Psoas muscle (tissue), 8 donors: ENCODE data around the gene RIPOR3. TPM values are rescaled to one million over a fixed set of nuclear protein-coding genes. Genes with fewer than 3 reads are reported as not detected.
A peak's percentile ranks its signal among the peaks of the same experiment; 100 is the strongest.

ENCODE experiments used
- ATAC-seq, 4 donors: fragments of 200-7000 bp; cut with Tn5 transposase; one replicate each; pipeline ENCODE4 v1.9.1; 2020; ENCODE audit warnings: moderate library complexity in 3 of 4, mild to moderate bottlenecking in 2 of 4
- DNase-seq, 2 donors: peaks; one replicate each; pipeline ENCODE4 v3.0.0-alpha.2; 2020
- H3K27ac ChIP-seq: fragments of 200-600 bp; one replicate; pipeline ENCODE4 v1.8.0; 2022
- H3K27me3 ChIP-seq, 3 donors: fragments of 200-600 bp in 1 of 3; one replicate each; pipeline versions ENCODE4 v1.6.1 to v1.8.0; 2013 to 2022; ENCODE audit warnings: low read length in 2 of 3, mild to moderate bottlenecking in 2 of 3, moderate library complexity in 1 of 3; ENCODE audit not compliant: insufficient read depth in 3 of 3
- H3K36me3 ChIP-seq, 2 donors: fragments of 200-600 bp in 1 of 2; one replicate each; pipeline versions ENCODE4 v1.6.1 to v1.8.0; 2013 to 2022; ENCODE audit warnings: low read depth in 1 of 2, mild to moderate bottlenecking in 1 of 2, moderate library complexity in 1 of 2; ENCODE audit not compliant: insufficient read depth in 1 of 2
- H3K4me1 ChIP-seq: fragments of 200-600 bp; one replicate; pipeline ENCODE4 v1.8.0; 2022
- H3K4me3 ChIP-seq: fragments of 200-600 bp; one replicate; pipeline ENCODE4 v1.8.0; 2022; ENCODE audit warnings: mild to moderate bottlenecking
- H3K9me3 ChIP-seq: fragments of 200-600 bp; one replicate; pipeline ENCODE4 v1.8.0; 2022
- CTCF ChIP-seq: fragments of 200-600 bp; IDR thresholded peaks from one replicate; pipeline ENCODE4 v1.8.0; 2022; ENCODE audit warnings: antibody characterized with exemption
- WGBS, 3 donors: extraction: QIAGEN DNeasy Blood & Tissue Kit; methylation state at CpG; one replicate each; pipeline versions ENCODE4 v1.1.6 to v1.1.7; 2013; 5-methylcytosine and 5-hydroxymethylcytosine counted together
- intact Hi-C, 2 donors: fragments of 100-400 bp; cut with DNase I; formaldehyde crosslinking; loops; one replicate each; pipeline versions ENCODE4 v1.11.0 to v1.14.2; 2022
- polyA plus RNA-seq, 3 donors: library from polyadenylated mRNA; stranded (reverse); fragments of 200-250 nt; gene quantifications; one replicate each; pipeline ENCODE4 v1.2.3, GENCODE V29; 2013
- total RNA-seq, 4 donors: library from RNA; stranded (reverse); fragmentation: NEBNext Ultra II Directional in 2 of 4; extraction: Animal tissue kit (Norgen Biotek cat#: 25700) in 2 of 4; gene quantifications; one replicate each; pipeline versions ENCODE4 v1.2.1 to v1.2.4, GENCODE V29; 2021 to 2023
- donor health status: healthy with polysubstance abuse.
- donor health status: DM: no; HTN: no; CAD: no; lungs with moderate emphysema.
- donor health status: Bipolar disorder and iron deficiency.
- donor health status: healthy.
- donor health status: DM: yes; HTN: yes; CAD: no.
- donor health status: DM: no; HTN: no; CAD: no.
- donor health status: DM: no; HTN: no; CAD: no.
- donor health status: DM: yes; HTN: yes; CAD: no.

Gene RIPOR3
- total and polyA plus RNA-seq, 7 donors: 3.1 to 5.7 (median 5.2) TPM

GRCh38 chr20:50584687-50585086, 106.7 kb downstream of the RIPOR3 start:
- DNase-seq: no peak
- Histone ChIP-seq H3K27ac (no peak overlapping the region), H3K36me3 (peaks cover 7 to 96% of the 10 kb centered on the region in 2 donors), H3K4me3 (no peak overlapping the region), H3K27me3 (no peaks in the 10 kb centered on the region), H3K4me1 (no peaks in the 10 kb centered on the region), H3K9me3 (no peaks in the 10 kb centered on the region)
- no peak for ATAC-seq
- intact Hi-C loops: loop anchor here in 1 of 2 donors (5.0 kb wide), 1 partner anchor 397 kb away; no protein-coding TSS in a partner anchor
- 93 to 98% (median 94%) methylated on average over 2 of the region's 2 CpGs for WGBS, 3 donors
- TF ChIP-seq CTCF: no peak

- H3K9me3 ChIP-seq: no peaks in the 10 kb centered on the region
- WGBS, 3 donors: 89 to 92% (median 90%) methylated on average over 15 of the region's 15 CpGs
These were observed 107.7 kb downstream of the RIPOR3 start for GRCh38 chr20:50583442-50584150.

GRCh38 chr20:50582591-50583234, 108.6 kb downstream of the RIPOR3 start:
- H3K36me3 ChIP-seq: peaks cover 7 to 100% of the 10 kb centered on the region in 2 donors

More at GRCh38 chr20:50583442-50584150, 107.7 kb downstream of the RIPOR3 start:
- Histone ChIP-seq H3K27ac (peak overlapping the region; percentile 23), H3K4me3 (no peak overlapping the region), H3K4me1 (peaks cover under 1% of the 10 kb centered on the region), H3K36me3 (peaks cover 7 to 100% of the 10 kb centered on the region in 2 donors), H3K27me3 (no peaks in the 10 kb centered on the region)
- DNase-seq (no peak), ATAC-seq (peak in 2 of 4 donors; percentile 28 to 38)
- intact Hi-C loops: loop anchor here in 1 of 2 donors (5.0 kb wide), 1 partner anchor 396 kb away; no protein-coding TSS in a partner anchor
- TF ChIP-seq CTCF: no peak

GRCh38 chr20:50582092-50582491, 109.2 kb downstream of the RIPOR3 start:
- TF ChIP-seq CTCF: no peak
- peaks cover 7 to 96% of the 10 kb centered on the region in 2 donors for H3K36me3 ChIP-seq
- no peaks in the 10 kb centered on the region for H3K9me3 ChIP-seq
- H3K4me3 ChIP-seq: no peak overlapping the region
- intact Hi-C loops: loop anchor here in 1 of 2 donors (5.0 kb wide), 1 partner anchor 395 kb away; no protein-coding TSS in a partner anchor
- ATAC-seq: no peak
- no peak for DNase-seq
- peaks cover 13% of the 10 kb centered on the region for H3K4me1 ChIP-seq
- H3K27me3 ChIP-seq: no peaks in the 10 kb centered on the region
- no peak overlapping the region for H3K27ac ChIP-seq
- 68 to 82% (median 69%) methylated on average over 6 of the region's 6 CpGs for WGBS, 3 donors

More at GRCh38 chr20:50582591-50583234, 108.6 kb downstream of the RIPOR3 start:
- no peaks in the 10 kb centered on the region for H3K27me3 ChIP-seq
- intact Hi-C loops: loop anchor here in 1 of 2 donors (5.0 kb wide), 1 partner anchor 395 kb away; no protein-coding TSS in a partner anchor
- no peak overlapping the region for H3K4me3 ChIP-seq
- no peak for TF ChIP-seq CTCF
- DNase-seq: no peak
- no peaks in the 10 kb centered on the region for H3K9me3 ChIP-seq
- 91 to 93% (median 92%) methylated on average over 26 of the region's 26 CpGs for WGBS, 3 donors
- no peak for ATAC-seq
- H3K4me1 ChIP-seq: peaks cover 9% of the 10 kb centered on the region
- peak overlapping the region; percentile 23 for H3K27ac ChIP-seq
